GM12891 (cell line): ENCODE data around the gene MCM9. TPM values are rescaled to one million over a fixed set of nuclear protein-coding genes. Genes with fewer than 3 reads are reported as not detected.

Experiments
- DNase-seq: peaks from one replicate; pipeline ENCODE4 v3.0.0; 2011; ENCODE audit warnings: low spot score; ENCODE audit not compliant: insufficient read length
- FAIRE-seq: peaks from 2 replicates; lab custom pipeline; 2011; peaks lifted over from hg19 to GRCh38; lab: Jason Lieb, UNC
- PAX5 ChIP-seq: IDR thresholded peaks from 2 replicates; pipeline ENCODE4 v1.6.1; 2011; ENCODE audit warnings: low read length, moderate library complexity, mild to moderate bottlenecking; ENCODE audit not compliant: insufficient read depth, severe bottlenecking
- POLR2A ChIP-seq: IDR thresholded peaks from 2 replicates; pipeline ENCODE4 v1.6.1; 2011; ENCODE audit warnings: low read depth, low read length, control low read depth
- POLR2AphosphoS5 ChIP-seq: IDR thresholded peaks from 2 replicates; pipeline ENCODE4 v1.6.1; 2011; ENCODE audit warnings: low read depth, low read length, control low read depth
- POU2F2 ChIP-seq: IDR thresholded peaks from 2 replicates; pipeline ENCODE4 v1.6.1; 2011; ENCODE audit warnings: low read depth, mild to moderate bottlenecking, control low read depth, low read length, moderate library complexity
- SPI1 ChIP-seq: IDR thresholded peaks from 2 replicates; pipeline ENCODE4 v1.6.1; 2011; ENCODE audit warnings: low read depth, low read length, control low read depth
- TAF1 ChIP-seq: IDR thresholded peaks from 2 replicates; pipeline ENCODE4 v1.6.1; 2011; ENCODE audit warnings: low read depth, low read length, control low read depth
- polyA plus RNA-seq: library from polyadenylated mRNA; unstranded; fragments of >200 nt; gene quantifications from one replicate; pipeline ENCODE4 v1.2.1, GENCODE V29; 2012; ENCODE audit warnings: low read depth, missing spikeins, inconsistent platforms; ENCODE audit not compliant: missing spikeins

Gene MCM9
- polyA plus RNA-seq = 7.9 TPM

- FAIRE-seq (peak; percentile 96), DNase-seq (peak; percentile 89)
- TF ChIP-seq SPI1 (no peak), TAF1 (no peak), POU2F2 (no peak), POLR2AphosphoS5 (peak; percentile 55), PAX5 (no peak), POLR2A (peak; percentile 65)
Observed at GRCh38 chr6:118934461-118935330, at the start of gene MCM9. Gene MCM9, minus strand, starts transcription at chr6:118935159. Its CDS starts 3,436 bp downstream, at chr6:118931723.

- TF ChIP-seq TAF1 = no peak
- no peak for TF ChIP-seq SPI1
- no peak for TF ChIP-seq POU2F2
- FAIRE-seq (no peak), DNase-seq (no peak)
Observed at GRCh38 chr6:118984342-118984741, 49.4 kb upstream of the MCM9 start.

GRCh38 chr6:118982575-118982911 is 47.6 kb upstream of the MCM9 start:
- DNase-seq = no peak
- no peak for TF ChIP-seq POLR2AphosphoS5
- no peak for TF ChIP-seq SPI1
- TF ChIP-seq TAF1 = no peak
- TF ChIP-seq POU2F2 = no peak
- no peak for TF ChIP-seq POLR2A
- TF ChIP-seq PAX5 = no peak
- no peak for FAIRE-seq

GRCh38 chr6:118981884-118982574 is 47.1 kb upstream of the MCM9 start:
- FAIRE-seq (no peak), DNase-seq (no peak)
- TF ChIP-seq POU2F2 (no peak), SPI1 (no peak), TAF1 (no peak), POLR2AphosphoS5 (no peak), PAX5 (no peak), POLR2A (no peak)

GRCh38 chr6:118980063-118980462 is 45.1 kb upstream of the MCM9 start:
- TF ChIP-seq PAX5 (no peak), POU2F2 (no peak), SPI1 (no peak), POLR2AphosphoS5 (no peak)
- FAIRE-seq (no peak), DNase-seq (no peak)

GRCh38 chr6:118974790-118975189 is 39.8 kb upstream of the MCM9 start:
- no peak for TF ChIP-seq TAF1
- TF ChIP-seq POLR2AphosphoS5 = no peak
- no peak for TF ChIP-seq POLR2A
- no peak for TF ChIP-seq POU2F2
- TF ChIP-seq PAX5 = no peak
- TF ChIP-seq SPI1 = no peak
- FAIRE-seq = no peak
- no peak for DNase-seq

- TF ChIP-seq POU2F2 (no peak), POLR2AphosphoS5 (no peak)
- DNase-seq (no peak), FAIRE-seq (no peak)
Observed at GRCh38 chr6:118971682-118972081, 36.7 kb upstream of the MCM9 start.

- no peak for FAIRE-seq
- no peak for DNase-seq
- no peak for TF ChIP-seq PAX5
- no peak for TF ChIP-seq POLR2A
- TF ChIP-seq TAF1 = no peak
- TF ChIP-seq POLR2AphosphoS5 = no peak
- no peak for TF ChIP-seq SPI1
- no peak for TF ChIP-seq POU2F2
Observed at GRCh38 chr6:118970866-118971265, 35.9 kb upstream of the MCM9 start.

- DNase-seq = no peak
- TF ChIP-seq SPI1 (no peak), POLR2A (no peak), POLR2AphosphoS5 (no peak), TAF1 (no peak), PAX5 (no peak)
- no peak for FAIRE-seq
Observed at GRCh38 chr6:118968416-118968815, 33.5 kb upstream of the MCM9 start.

- no peak for FAIRE-seq
- TF ChIP-seq PAX5 (no peak), POLR2AphosphoS5 (no peak), TAF1 (no peak), SPI1 (no peak), POU2F2 (no peak), POLR2A (no peak)
- no peak for DNase-seq
Observed at GRCh38 chr6:118967239-118967638, 32.3 kb upstream of the MCM9 start.
